IMR-90 (cell line): ENCODE results near the gene SEZ6L. TPM values are rescaled to one million over a fixed set of nuclear protein-coding genes. Genes with fewer than 3 reads are reported as not detected.

Experiments
- ATAC-seq: fragments of 200-7000 bp; cut with Tn5 transposase; 2 replicates; pipeline ENCODE4 v1.9.1; 2020; ENCODE audit warnings: low read depth, mild to moderate bottlenecking, moderate library complexity
- BruUV-seq: library from RNA; stranded (reverse); fragments of 400-500 nt; replicated peaks from 2 replicates; lab custom pipeline; 2021; lab: Mats Ljungman, UMichigan
- CTCF ChIA-PET: fragments of 300-600 bp; formaldehyde crosslinking; extraction: SDS; loops from one replicate; lab custom pipeline; 2021; ENCODE audit warnings: antibody characterized with exemption; lab: Yijun Ruan, JAX
- POLR2A ChIA-PET: fragments of 300-600 bp; sonication (Branson Sonifier 250); formaldehyde crosslinking; loops from one replicate; lab custom pipeline; 2022; ENCODE audit warnings: antibody characterized with exemption; ENCODE audit not compliant: unreplicated experiment; lab: Charles Lee
- DNase-seq: peaks from one replicate; pipeline ENCODE4 v3.0.0; 2013
- H2AFZ ChIP-seq: replicated peaks from 2 replicates; pipeline ENCODE3; 2013; ENCODE audit warnings: low read length, mild to moderate bottlenecking; ENCODE audit not compliant: poor library complexity
- H2AK5ac ChIP-seq: 2 replicates; pipeline ENCODE4 v1.6.1; 2013; ENCODE audit warnings: low read depth, low read length, inconsistent platforms
- H2AK9ac ChIP-seq: replicated peaks from 2 replicates; pipeline ENCODE3; 2013; ENCODE audit warnings: mild to moderate bottlenecking, low read depth, low read length, moderate library complexity; ENCODE audit not compliant: poor library complexity
- H2BK120ac ChIP-seq: 2 replicates; pipeline ENCODE4 v1.6.1; 2013; ENCODE audit warnings: low read depth, low read length, inconsistent platforms
- H2BK15ac ChIP-seq: 3 replicates; pipeline ENCODE4 v1.6.1; 2013; ENCODE audit warnings: low read depth, low read length, inconsistent platforms
- H2BK20ac ChIP-seq: 2 replicates; pipeline ENCODE4 v1.6.1; 2013; ENCODE audit warnings: low read depth, mild to moderate bottlenecking, inconsistent platforms, low read length, moderate library complexity
- H2BK5ac ChIP-seq: 2 replicates; pipeline ENCODE4 v1.6.1; 2013; ENCODE audit warnings: mild to moderate bottlenecking, low read depth, low read length, inconsistent platforms; ENCODE audit not compliant: poor library complexity, severe bottlenecking
- H3K14ac ChIP-seq: replicated peaks from 2 replicates; pipeline ENCODE4 v1.6.1; 2013; ENCODE audit warnings: low read depth, low read length, inconsistent platforms
- H3K18ac ChIP-seq: 2 replicates; pipeline ENCODE4 v1.6.1; 2013; ENCODE audit warnings: low read depth, low read length, control low read depth
- H3K23ac ChIP-seq: 2 replicates; pipeline ENCODE4 v1.6.1; 2013; ENCODE audit warnings: low read depth, low read length, inconsistent platforms
- H3K27ac ChIP-seq: 2 replicates; pipeline ENCODE4 v1.5.1; 2013; ENCODE audit warnings: mild to moderate bottlenecking, control low read depth, low read length; ENCODE audit not compliant: insufficient read depth
- H3K27me3 ChIP-seq: 2 replicates; pipeline ENCODE4 v1.6.1; 2013; ENCODE audit warnings: low read length; ENCODE audit not compliant: control insufficient read depth, insufficient read depth
- H3K36me3 ChIP-seq: 2 replicates; pipeline ENCODE4 v1.6.1; 2013; ENCODE audit warnings: low read length, mixed read lengths; ENCODE audit not compliant: control insufficient read depth, insufficient read depth
- H3K4ac ChIP-seq: 2 replicates; pipeline ENCODE4 v1.6.1; 2013; ENCODE audit warnings: low read depth, low read length, inconsistent platforms
- H3K4me1 ChIP-seq: 2 replicates; pipeline ENCODE4 v1.6.1; 2013; ENCODE audit warnings: low read length, mixed read lengths; ENCODE audit not compliant: control insufficient read depth, insufficient read depth
- H3K4me2 ChIP-seq: 2 replicates; pipeline ENCODE4 v1.6.1; 2013; ENCODE audit warnings: low read depth, mild to moderate bottlenecking, control low read depth, low read length, moderate library complexity
- H3K4me3 ChIP-seq: 2 replicates; pipeline ENCODE4 v1.5.1; 2013; ENCODE audit warnings: low read depth, mild to moderate bottlenecking, control low read depth, low read length, moderate library complexity; ENCODE audit not compliant: insufficient read depth
- H3K56ac ChIP-seq: 2 replicates; pipeline ENCODE4 v1.6.1; 2013; ENCODE audit warnings: low read length, inconsistent platforms; ENCODE audit not compliant: insufficient read depth; ENCODE audit errors: extremely low read depth
- H3K79me1 ChIP-seq, 2 experiments: 2 replicates each; pipeline ENCODE4 v1.6.1; 2013; ENCODE audit warnings: low read length in 2 of 2, inconsistent platforms in 1 of 2, low read depth in 1 of 2
- H3K9ac ChIP-seq: 2 replicates; pipeline ENCODE4 v1.6.1; 2013; ENCODE audit warnings: low read depth, low read length, control low read depth
- H3K9me1 ChIP-seq: 2 replicates; pipeline ENCODE4 v1.6.1; 2013; ENCODE audit warnings: low read length, inconsistent platforms; ENCODE audit not compliant: insufficient read depth
- H3K9me3 ChIP-seq: 2 replicates; pipeline ENCODE4 v1.6.1; 2013; ENCODE audit warnings: low read length; ENCODE audit not compliant: control insufficient read depth, insufficient read depth
- H4K20me1 ChIP-seq: 2 replicates; pipeline ENCODE4 v1.6.1; 2013; ENCODE audit warnings: low read length, inconsistent platforms; ENCODE audit not compliant: insufficient read depth
- H4K5ac ChIP-seq: 2 replicates; pipeline ENCODE4 v1.6.1; 2013; ENCODE audit warnings: mild to moderate bottlenecking, low read depth, low read length, control low read depth
- H4K8ac ChIP-seq, 2 experiments: 2 replicates each; pipeline ENCODE4 v1.6.1; 2013; ENCODE audit warnings: low read depth in 2 of 2, low read length in 2 of 2, control low read depth in 1 of 2, inconsistent platforms in 1 of 2
- H4K91ac ChIP-seq: 2 replicates; pipeline ENCODE4 v1.6.1; 2013; ENCODE audit warnings: low read depth, low read length, inconsistent platforms; ENCODE audit not compliant: insufficient read depth
- CTCF ChIP-seq: conservative IDR thresholded peaks from 2 replicates; pipeline ENCODE4 v1.5.1; 2012; ENCODE audit warnings: mild to moderate bottlenecking, low read depth, low read length, improper control_type of control experiment
- WGBS, 2 experiments: methylation state at CpG; one replicate each; pipeline versions ENCODE4 v1.1.5 to v1.1.7; 2013; ENCODE audit warnings: missing lambda C conversion rate in 2 of 2; ENCODE audit not compliant: insufficient read length in 1 of 2; ENCODE audit errors: extremely low coverage in 2 of 2; 5-methylcytosine and 5-hydroxymethylcytosine counted together
- dilution Hi-C: fragments of 300-500 bp; cut with HindIII; formaldehyde crosslinking; loops from one replicate; pipeline ENCODE4 v1.14.3; 2018; ENCODE audit warnings: low sequenced_read_pairs; ENCODE audit not compliant: unreplicated experiment
- in situ Hi-C: fragments of 300-500 bp; cut with MboI; formaldehyde crosslinking; loops from 3 replicates; pipeline ENCODE4 v1.14.3; 2019; ENCODE audit warnings: low sequenced_read_pairs, inconsistent platforms, mixed read lengths
- intact Hi-C: fragments of 100-400 bp; cut with micrococcal nuclease; formaldehyde crosslinking; loops from 2 replicates; pipeline ENCODE4 v1.10.0; 2022
- polyA plus RNA-seq, 3 experiments: library from polyadenylated mRNA; depleted of rRNA; stranded (reverse); fragments of >200 nt; gene quantifications; 2 replicates each; pipeline ENCODE4 v1.2.3, GENCODE V29; 2012; ENCODE audit warnings: low replicate concordance in 1 of 3
- total RNA-seq: library from RNA; depleted of rRNA; stranded (reverse); fragments of >200 nt; gene quantifications from 2 replicates; pipeline ENCODE4 v1.2.3, GENCODE V29; 2012

The SEZ6L gene
- total and polyA plus RNA-seq, 2 of the 4 experiments (the other 2 are of a cell fraction) = not detected

GRCh38 chr22:26333088-26333800 lies 164.0 kb downstream of the SEZ6L start:
- Histone ChIP-seq H2BK5ac (no peak overlapping the region), H3K9me3 (no peaks in the 10 kb centered on the region), H2BK120ac (no peak overlapping the region), H3K4me2 (no peak overlapping the region), H4K8ac (no peak overlapping the region), H2BK15ac (no peak overlapping the region), H3K56ac (no peak overlapping the region), H3K36me3 (no peaks in the 10 kb centered on the region), H3K4me3 (no peak overlapping the region), H3K79me1 (no peaks in the 10 kb centered on the region), H2BK20ac (no peak overlapping the region), H3K4me1 (no peaks in the 10 kb centered on the region), H4K5ac (no peak overlapping the region), H2AFZ (no peak overlapping the region), H3K27me3 (peaks cover 2% of the 10 kb centered on the region; the same call in 1 of the 2 replicates), H3K23ac (no peak overlapping the region), H4K91ac (no peak overlapping the region), H3K4ac (no peak overlapping the region), H2AK5ac (no peak overlapping the region), H2AK9ac (no peak overlapping the region), H3K9ac (no peak overlapping the region), H3K27ac (no peak overlapping the region), H3K14ac (no peak overlapping the region), H4K20me1 (no peaks in the 10 kb centered on the region), H3K18ac (no peak overlapping the region), H3K9me1 (no peaks in the 10 kb centered on the region)
- no CpG with 5 or more reads among the region's 5 CpGs for WGBS, 2 experiments
- dilution Hi-C loops (no loop called here), in situ Hi-C loops (loop anchor here (25.0 kb wide), 1 partner anchor 871 kb away; no protein-coding TSS in a partner anchor), intact Hi-C loops (loop anchor here (5.0 to 10.0 kb wide), 2 partner anchors 868 to 1131 kb away; no protein-coding TSS in a partner anchor)
- DNase-seq = no peak
- POLR2A ChIA-PET = no interaction called here
- no peak for ATAC-seq
- CTCF ChIA-PET = interaction anchor here (0.6 kb wide), 1 partner anchor 24 kb away, joined by 3 read pairs; no protein-coding TSS in a partner anchor
- no TSS peak for BruUV-seq
- TF ChIP-seq CTCF = no peak
